Tibial nerve (tissue), 4 donors: ENCODE results near the gene RAB11FIP2. TPM values are rescaled to one million over a fixed set of nuclear protein-coding genes. Genes with fewer than 3 reads are reported as not detected.

Experiments used
- DNase-seq, 2 donors: peaks; one replicate each; pipeline ENCODE4 v3.0.0-alpha.2; 2019; ENCODE audit warnings: low spot score in 2 of 2
- H3K27ac ChIP-seq, 4 donors: fragments of 200-600 bp; sonication (generic) in 3 of 4; one replicate each; pipeline ENCODE4 v1.5.1; 2017 to 2019; ENCODE audit warnings: mild to moderate bottlenecking in 1 of 4
- H3K27me3 ChIP-seq, 2 donors: fragments of 200-600 bp; sonication (generic) in 1 of 2; one replicate each; pipeline versions ENCODE4 v1.5.1 to v1.6.0; 2017 to 2019
- H3K36me3 ChIP-seq, 3 donors: fragments of 200-600 bp; sonication (generic); one replicate each; pipeline ENCODE4 v1.5.1; 2018 to 2019
- H3K4me1 ChIP-seq, 4 donors: fragments of 200-600 bp; sonication (generic) in 3 of 4; one replicate each; pipeline ENCODE4 v1.5.1; 2017 to 2019
- H3K4me3 ChIP-seq, 4 donors: fragments of 200-600 bp; sonication (generic) in 3 of 4; one replicate each; pipeline ENCODE4 v1.5.1; 2017 to 2019; ENCODE audit warnings: mild to moderate bottlenecking in 1 of 4, moderate library complexity in 1 of 4
- H3K9me3 ChIP-seq, 4 donors: fragments of 200-600 bp; sonication (generic) in 3 of 4; one replicate each; pipeline ENCODE4 v1.5.1; 2017 to 2019
- CTCF ChIP-seq, 5 experiments: fragments of 200-600 bp in 3 of 5; fragments of 450-650 bp in 2 of 5; sonication (generic) in 3 of 5; IDR thresholded peaks; one replicate each; pipeline ENCODE4 v1.5.1; 2016 to 2019; ENCODE audit warnings: antibody characterized with exemption in 5 of 5, mild to moderate bottlenecking in 3 of 5, moderate library complexity in 2 of 5
- EP300 ChIP-seq, 2 donors: sonication (generic); formaldehyde crosslinking; IDR thresholded peaks; one replicate each; pipeline ENCODE4 v1.6.1; 2017; ENCODE audit warnings: antibody characterized with exemption in 2 of 2, mild to moderate bottlenecking in 1 of 2
- POLR2A ChIP-seq, 2 donors: fragments of 450-650 bp; IDR thresholded peaks; one replicate each; pipeline ENCODE4 v1.6.1; 2017; ENCODE audit warnings: antibody characterized with exemption in 2 of 2, mild to moderate bottlenecking in 2 of 2, moderate library complexity in 2 of 2
- WGBS, 2 donors: methylation state at CpG; one replicate each; pipeline ENCODE4 v1.1.5; 2018; 5-methylcytosine and 5-hydroxymethylcytosine counted together
- total RNA-seq, 4 donors: library from RNA; depleted of rRNA; stranded (reverse); fragments of >200 nt; gene quantifications; one replicate each; pipeline ENCODE4 v1.1.0, GENCODE V29; 2016

Gene RAB11FIP2
- total RNA-seq, 4 donors from 2014 or later = 21.3 to 35.5 (median 30.0) TPM

- H3K4me3 ChIP-seq = no peak overlapping the region
These were observed 50.0 kb downstream of the RAB11FIP2 start for GRCh38 chr10:117996709-117997108.

GRCh38 chr10:117994771-117995170, 52.0 kb downstream of the RAB11FIP2 start:
- WGBS, 2 donors = 88 to 96% methylated on average over 2 of the region's 2 CpGs
- DNase-seq = no peak

More at GRCh38 chr10:117996709-117997108, 50.0 kb downstream of the RAB11FIP2 start:
- no peaks in the 10 kb centered on the region for H3K27me3 ChIP-seq
- peaks cover 0 to 4% (median 0%) of the 10 kb centered on the region in 3 donors for H3K36me3 ChIP-seq
- no peaks in the 10 kb centered on the region for H3K9me3 ChIP-seq
- no peak overlapping the region for H3K27ac ChIP-seq
- TF ChIP-seq EP300 (IDR thresholded peaks at IDR 0.05) (no peak), CTCF (IDR thresholded peaks at IDR 0.05) (no peak), POLR2A (IDR thresholded peaks at IDR 0.05) (no peak)
- no peak for DNase-seq
- H3K4me1 ChIP-seq = no peaks in the 10 kb centered on the region
- WGBS, 2 donors = 94 to 100% methylated on average over 1 of the region's 1 CpG

GRCh38 chr10:117993166-117993565, 53.6 kb downstream of the RAB11FIP2 start:
- Histone ChIP-seq H3K27ac (no peak overlapping the region), H3K36me3 (peaks cover 0 to 4% (median 0%) of the 10 kb centered on the region in 3 donors), H3K27me3 (no peaks in the 10 kb centered on the region), H3K4me1 (no peaks in the 10 kb centered on the region), H3K9me3 (no peaks in the 10 kb centered on the region), H3K4me3 (no peak overlapping the region)
- TF ChIP-seq EP300 (IDR thresholded peaks at IDR 0.05) = no peak
- TF ChIP-seq POLR2A (IDR thresholded peaks at IDR 0.05) = no peak
- TF ChIP-seq CTCF (IDR thresholded peaks at IDR 0.05) = no peak
- 86 to 90% methylated on average over 4 of the region's 4 CpGs for WGBS, 2 donors
- DNase-seq = no peak

More at GRCh38 chr10:117994771-117995170, 52.0 kb downstream of the RAB11FIP2 start:
- Histone ChIP-seq H3K36me3 (peaks cover 0 to 4% (median 0%) of the 10 kb centered on the region in 3 donors), H3K27me3 (no peaks in the 10 kb centered on the region), H3K9me3 (no peaks in the 10 kb centered on the region), H3K4me3 (no peak overlapping the region), H3K27ac (no peak overlapping the region), H3K4me1 (no peaks in the 10 kb centered on the region)
- TF ChIP-seq CTCF (IDR thresholded peaks at IDR 0.05) = no peak
- TF ChIP-seq POLR2A (IDR thresholded peaks at IDR 0.05) = no peak
- no peak for TF ChIP-seq EP300 (IDR thresholded peaks at IDR 0.05)

GRCh38 chr10:117991701-117992100, 55.0 kb downstream of the RAB11FIP2 start:
- DNase-seq = no peak
- no peak overlapping the region for H3K4me3 ChIP-seq
- peaks cover 0 to 6% (median 0%) of the 10 kb centered on the region in 4 donors for H3K9me3 ChIP-seq
- TF ChIP-seq POLR2A (IDR thresholded peaks at IDR 0.05) (no peak), EP300 (IDR thresholded peaks at IDR 0.05) (no peak)
- no peaks in the 10 kb centered on the region for H3K4me1 ChIP-seq
- WGBS, 2 donors = 88 to 91% methylated on average over 8 of the region's 8 CpGs
- H3K27ac ChIP-seq = no peak overlapping the region
- H3K36me3 ChIP-seq = no peaks in the 10 kb centered on the region
- H3K27me3 ChIP-seq = no peaks in the 10 kb centered on the region

GRCh38 chr10:117989962-117990361, 56.8 kb downstream of the RAB11FIP2 start:
- no peak for TF ChIP-seq POLR2A (IDR thresholded peaks at IDR 0.05)
- no peak for TF ChIP-seq CTCF (IDR thresholded peaks at IDR 0.05)
- TF ChIP-seq EP300 (IDR thresholded peaks at IDR 0.05) = no peak
- H3K27me3 ChIP-seq = no peaks in the 10 kb centered on the region
- H3K4me1 ChIP-seq = no peaks in the 10 kb centered on the region
- no peak overlapping the region for H3K4me3 ChIP-seq
- no peak overlapping the region for H3K27ac ChIP-seq
- no peaks in the 10 kb centered on the region for H3K36me3 ChIP-seq
- H3K9me3 ChIP-seq = peaks cover 0 to 8% (median 0%) of the 10 kb centered on the region in 4 donors
- no peak for DNase-seq
- WGBS, 2 donors = 90 to 91% methylated on average over 4 of the region's 4 CpGs

- Histone ChIP-seq H3K9me3 (peaks cover 0 to 8% (median 0%) of the 10 kb centered on the region in 4 donors), H3K27me3 (no peaks in the 10 kb centered on the region), H3K27ac (no peak overlapping the region), H3K4me1 (no peaks in the 10 kb centered on the region), H3K36me3 (no peaks in the 10 kb centered on the region), H3K4me3 (no peak overlapping the region)
- WGBS, 2 donors = 60 to 78% methylated on average over 2 to 3 of the region's 3 CpGs
- no peak for DNase-seq
- TF ChIP-seq CTCF (IDR thresholded peaks at IDR 0.05) (no peak), POLR2A (IDR thresholded peaks at IDR 0.05) (no peak), EP300 (IDR thresholded peaks at IDR 0.05) (no peak)
These were observed 57.9 kb downstream of the RAB11FIP2 start for GRCh38 chr10:117988814-117989213.
